Neutrophil (primary cell): ENCODE results near the gene TYK2.
"Not testable (repeated sequence)": the region's sequence is repeated elsewhere in the genome, so short reads cannot be mapped to it uniquely, and the experiment has no call there.

ENCODE experiments used
- H3K27ac ChIP-seq: fragments of 200-600 bp; sonication (generic); 2 replicates; pipeline ENCODE4 v1.5.1; 2016; ENCODE audit warnings: mild to moderate bottlenecking, moderate library complexity
- H3K27me3 ChIP-seq: fragments of 200-600 bp; sonication (generic); 2 replicates; pipeline ENCODE4 v1.6.0; 2016; ENCODE audit warnings: mild to moderate bottlenecking
- H3K36me3 ChIP-seq: fragments of 200-600 bp; sonication (generic); 2 replicates; pipeline ENCODE4 v1.5.1; 2017
- H3K4me1 ChIP-seq, 2 experiments: fragments of 200-600 bp in 1 of 2; sonication (generic) in 1 of 2; 1 replicate in 1 of 2; 2 replicates in 1 of 2; pipeline versions ENCODE4 v1.5.1 to v1.6.1; 2013 to 2016; ENCODE audit warnings: low read depth in 1 of 2, low read length in 1 of 2, mild to moderate bottlenecking in 1 of 2, moderate library complexity in 1 of 2; ENCODE audit not compliant: control insufficient read depth in 1 of 2, insufficient read depth in 1 of 2
- H3K4me3 ChIP-seq, 2 experiments: fragments of 200-600 bp in 1 of 2; sonication (generic) in 1 of 2; 1 replicate in 1 of 2; 2 replicates in 1 of 2; pipeline ENCODE4 v1.5.1; 2013 to 2016; ENCODE audit warnings: low read depth in 1 of 2, low read length in 1 of 2, mild to moderate bottlenecking in 1 of 2, moderate library complexity in 1 of 2
- H3K9me3 ChIP-seq: fragments of 200-600 bp; sonication (generic); 2 replicates; pipeline ENCODE4 v1.5.1; 2016
- TF ChIP-seq, protein P1 (sequence below): fragments of 200-600 bp; sonication (generic); IDR thresholded peaks from 2 replicates; pipeline ENCODE4 v1.5.1; 2016; ENCODE audit warnings: antibody characterized with exemption

Gene TYK2

DNA sequence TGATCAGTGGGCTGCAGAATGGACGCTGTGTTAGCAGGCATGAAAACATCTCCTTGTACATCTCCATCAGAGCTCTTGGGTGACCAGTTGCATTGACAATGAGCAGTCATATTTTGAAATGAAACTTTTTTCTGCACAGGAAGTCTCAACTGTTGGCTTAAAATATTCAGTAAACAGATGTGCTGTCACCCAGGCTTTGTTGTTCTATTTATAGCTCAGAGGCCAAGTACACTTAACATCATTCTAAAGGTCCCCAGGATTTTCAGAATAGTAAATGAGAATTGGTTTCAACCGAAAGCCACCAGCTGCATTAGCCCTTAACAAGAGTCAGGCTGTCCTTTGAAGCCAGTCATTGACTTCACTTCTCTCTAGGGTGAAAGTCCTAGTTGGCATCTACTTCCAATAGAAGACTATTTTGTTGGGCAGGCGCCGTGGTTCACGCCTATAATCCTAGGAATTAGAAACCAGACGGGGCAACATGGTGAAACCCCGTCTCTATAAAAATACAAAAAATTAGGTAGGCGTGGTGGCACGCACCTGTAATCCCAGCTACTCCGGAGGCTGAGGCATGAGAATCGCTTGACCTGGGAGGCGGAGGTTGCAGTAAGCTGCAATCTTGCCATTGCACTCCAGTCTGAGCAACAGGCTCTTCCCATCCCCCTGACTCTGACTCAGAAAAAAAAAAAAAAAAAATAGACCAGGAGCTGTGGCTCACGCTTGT, 32.0 kb upstream of the TYK2 start:
- H3K9me3 ChIP-seq, result no peaks in the 10 kb centered on the region
- H3K27ac ChIP-seq, result no peak overlapping the region
- no peak overlapping the region for H3K4me3 ChIP-seq
- H3K4me1 ChIP-seq, result peaks cover 10 to 11% of the 10 kb centered on the region in 2 experiments
- TF ChIP-seq, protein P1, sequence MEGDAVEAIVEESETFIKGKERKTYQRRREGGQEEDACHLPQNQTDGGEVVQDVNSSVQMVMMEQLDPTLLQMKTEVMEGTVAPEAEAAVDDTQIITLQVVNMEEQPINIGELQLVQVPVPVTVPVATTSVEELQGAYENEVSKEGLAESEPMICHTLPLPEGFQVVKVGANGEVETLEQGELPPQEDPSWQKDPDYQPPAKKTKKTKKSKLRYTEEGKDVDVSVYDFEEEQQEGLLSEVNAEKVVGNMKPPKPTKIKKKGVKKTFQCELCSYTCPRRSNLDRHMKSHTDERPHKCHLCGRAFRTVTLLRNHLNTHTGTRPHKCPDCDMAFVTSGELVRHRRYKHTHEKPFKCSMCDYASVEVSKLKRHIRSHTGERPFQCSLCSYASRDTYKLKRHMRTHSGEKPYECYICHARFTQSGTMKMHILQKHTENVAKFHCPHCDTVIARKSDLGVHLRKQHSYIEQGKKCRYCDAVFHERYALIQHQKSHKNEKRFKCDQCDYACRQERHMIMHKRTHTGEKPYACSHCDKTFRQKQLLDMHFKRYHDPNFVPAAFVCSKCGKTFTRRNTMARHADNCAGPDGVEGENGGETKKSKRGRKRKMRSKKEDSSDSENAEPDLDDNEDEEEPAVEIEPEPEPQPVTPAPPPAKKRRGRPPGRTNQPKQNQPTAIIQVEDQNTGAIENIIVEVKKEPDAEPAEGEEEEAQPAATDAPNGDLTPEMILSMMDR, result no peak
- no peaks in the 10 kb centered on the region for H3K36me3 ChIP-seq
- peaks cover 52% of the 10 kb centered on the region for H3K27me3 ChIP-seq

DNA sequence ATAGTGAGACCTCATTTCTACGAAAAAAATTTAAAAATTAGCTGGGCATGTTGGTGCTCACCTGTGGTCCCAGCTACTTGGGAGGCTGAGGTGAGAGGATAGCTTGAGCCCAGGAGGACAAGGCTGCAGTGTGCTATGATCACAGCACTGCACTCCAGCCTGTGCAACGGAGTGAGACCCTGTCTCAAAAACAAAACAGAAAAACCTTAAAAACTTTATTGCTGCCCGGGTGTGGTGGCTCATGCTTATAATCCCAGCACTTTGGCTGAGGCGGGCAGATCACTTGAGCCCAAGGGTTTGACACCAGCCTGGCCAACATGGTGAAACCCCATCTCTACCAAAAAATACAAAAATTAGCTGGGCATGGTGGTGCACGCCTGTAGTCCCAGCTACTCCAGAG, 30.9 kb upstream of the TYK2 start:
- H3K36me3 ChIP-seq, H3K9me3 ChIP-seq, H3K27ac ChIP-seq, H3K4me3 ChIP-seq: not testable (repeated sequence)
- Histone ChIP-seq H3K4me1 (peaks cover 3 to 12% of the 10 kb centered on the region in 2 experiments), H3K27me3 (peaks cover 52% of the 10 kb centered on the region)

DNA sequence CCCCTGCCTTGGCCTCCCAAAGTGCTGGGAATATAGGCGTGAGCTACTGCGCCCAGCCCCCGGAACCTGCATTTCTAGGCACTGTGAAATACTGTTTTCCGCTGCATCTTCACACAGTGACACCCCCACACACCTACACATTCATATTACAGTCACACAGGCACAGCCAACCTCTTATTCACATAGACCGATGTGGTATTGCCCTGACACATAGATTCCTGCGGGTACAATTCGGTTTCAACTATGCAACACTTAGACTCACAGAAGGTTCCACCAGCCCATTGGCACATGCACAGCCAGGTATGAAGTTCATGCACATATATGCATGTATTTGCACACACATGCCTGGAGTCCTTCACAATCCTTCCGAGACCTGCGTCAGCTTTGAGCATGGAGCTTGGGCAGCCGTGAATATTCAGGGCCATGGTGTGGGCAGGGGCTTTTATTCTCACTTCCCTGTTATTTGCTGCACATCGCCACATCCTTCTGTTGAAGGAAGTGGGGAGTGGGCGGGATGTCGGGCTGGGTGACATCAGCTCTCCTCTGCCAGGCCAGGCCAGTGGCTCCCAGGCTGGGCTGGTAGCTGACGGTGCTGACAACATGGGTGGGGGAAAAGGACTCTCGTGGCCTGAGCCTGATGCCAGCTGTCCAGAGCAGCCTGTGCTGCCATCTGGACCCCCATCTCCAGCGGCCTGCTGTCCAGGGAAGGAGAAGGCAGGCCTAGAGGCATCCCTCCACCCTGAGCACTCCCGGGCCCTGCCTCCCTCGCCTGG, 28.3 kb upstream of the TYK2 start:
- TF ChIP-seq, protein P1, result no peak
- H3K9me3 ChIP-seq, result no peaks in the 10 kb centered on the region
- no peaks in the 10 kb centered on the region for H3K36me3 ChIP-seq
- no peak overlapping the region for H3K27ac ChIP-seq
- H3K4me1 ChIP-seq, result peaks cover 20 to 27% of the 10 kb centered on the region in 2 experiments
- peaks cover 59% of the 10 kb centered on the region for H3K27me3 ChIP-seq
- no peak overlapping the region for H3K4me3 ChIP-seq

DNA sequence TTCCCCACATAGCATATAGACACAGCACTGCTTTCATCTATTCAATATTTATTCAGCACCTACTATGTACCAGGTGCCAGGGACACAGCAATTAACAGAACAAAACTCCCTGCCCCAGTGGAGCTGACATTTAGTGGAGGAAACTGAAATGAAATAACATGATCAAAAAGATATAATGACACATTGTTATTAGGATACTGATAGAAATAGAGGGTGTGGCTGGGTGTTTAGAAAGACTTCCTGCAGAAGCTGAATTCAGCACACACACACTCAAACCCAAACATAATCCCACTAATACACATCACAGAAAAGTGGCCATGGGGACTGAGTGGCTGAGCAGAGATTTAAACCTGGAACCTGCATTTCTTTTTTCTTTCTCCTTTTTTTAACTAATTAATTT, 26.7 kb upstream of the TYK2 start:
- Histone ChIP-seq H3K9me3 (no peaks in the 10 kb centered on the region), H3K27ac (no peak overlapping the region), H3K4me3 (no peak overlapping the region), H3K4me1 (peaks cover 32 to 39% of the 10 kb centered on the region in 2 experiments), H3K27me3 (peaks cover 57% of the 10 kb centered on the region), H3K36me3 (no peaks in the 10 kb centered on the region)
- TF ChIP-seq, protein P1, result no peak

DNA sequence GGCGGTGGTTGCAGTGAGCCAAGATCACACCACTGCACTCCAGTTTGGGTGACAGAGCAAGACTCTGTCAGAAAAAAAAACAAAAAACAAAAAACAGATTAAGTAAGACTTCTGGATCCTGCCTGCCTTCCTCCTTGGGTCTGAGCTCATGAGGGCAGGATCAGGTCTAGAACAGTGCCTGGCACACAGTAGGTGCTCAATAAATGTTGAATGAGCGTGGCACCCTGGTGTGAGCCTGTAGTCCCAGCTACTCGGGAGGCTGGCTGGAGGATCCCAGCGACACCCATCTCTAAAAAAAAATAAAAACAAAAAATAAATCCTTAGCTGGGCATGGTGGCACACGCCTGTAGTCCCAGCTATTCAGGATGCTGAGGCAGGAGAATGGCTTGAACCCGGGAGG, 25.8 kb upstream of the TYK2 start:
- H3K4me1 ChIP-seq, result peaks cover 40 to 48% of the 10 kb centered on the region in 2 experiments
- TF ChIP-seq, protein P1, result no peak
- H3K9me3 ChIP-seq, result no peaks in the 10 kb centered on the region
- no peak overlapping the region for H3K4me3 ChIP-seq
- H3K27ac ChIP-seq, result no peak overlapping the region
- peaks cover 57% of the 10 kb centered on the region for H3K27me3 ChIP-seq
- H3K36me3 ChIP-seq, result no peaks in the 10 kb centered on the region
